22Rv1 (cell line): ENCODE data around the gene CACHD1.

Source experiments
- CTCF ChIP-seq: fragments of 450-650 bp; IDR thresholded peaks from 2 replicates; pipeline ENCODE4 v1.5.1; 2017; ENCODE audit warnings: mild to moderate bottlenecking
- ZFX ChIP-seq: fragments of 450-650 bp; IDR thresholded peaks from 2 replicates; pipeline ENCODE4 v1.6.1; 2017; ENCODE audit warnings: antibody characterized with exemption, borderline replicate concordance

- TF ChIP-seq CTCF (no peak), ZFX (no peak)
Observed at GRCh38 chr1:64484651-64485050, 14.7 kb downstream of the CACHD1 start.
